MCF 10A (cell line): ENCODE measurements around the gene KCNN1. TPM values are rescaled to one million over a fixed set of nuclear protein-coding genes. Genes with fewer than 3 reads are reported as not detected.

Experiments used
- BruUV-seq: library from RNA; stranded (reverse); fragments of 400-500 nt; replicated peaks from 2 replicates; lab custom pipeline; 2021; lab: Mats Ljungman, UMichigan
- CTCF ChIA-PET: fragments of 300-600 bp; sonication (Branson Sonifier 250); formaldehyde crosslinking; extraction: SDS; loops from one replicate; lab custom pipeline; 2021; ENCODE audit warnings: antibody characterized with exemption, inconsistent platforms; lab: Yijun Ruan, JAX
- POLR2A ChIA-PET: fragments of 300-600, 350-650 bp; sonication (Branson Sonifier 250); formaldehyde crosslinking; extraction: SDS; loops from one replicate; lab custom pipeline; 2020; ENCODE audit warnings: antibody characterized with exemption, inconsistent platforms; lab: Yijun Ruan, JAX
- DNase-seq: peaks from one replicate; pipeline ENCODE4 v3.0.0-alpha.2; 2018; ENCODE audit not compliant: unreplicated experiment
- H3K27ac Mint-ChIP-seq: one replicate; pipeline ENCODE4 v1.8.0; 2022; ENCODE audit warnings: mild to moderate bottlenecking, low read depth, mixed read lengths; ENCODE audit not compliant: unreplicated experiment
- H3K27me3 Mint-ChIP-seq: one replicate; pipeline ENCODE4 v1.8.0; 2022; ENCODE audit warnings: mixed read lengths; ENCODE audit not compliant: insufficient read depth, unreplicated experiment
- H3K36me3 Mint-ChIP-seq: one replicate; pipeline ENCODE4 v1.8.0; 2022; ENCODE audit warnings: mild to moderate bottlenecking, moderate library complexity, mixed read lengths; ENCODE audit not compliant: insufficient read depth, unreplicated experiment
- H3K4me1 Mint-ChIP-seq: one replicate; pipeline ENCODE4 v1.8.0; 2022; ENCODE audit warnings: mixed read lengths; ENCODE audit not compliant: insufficient read depth, unreplicated experiment
- H3K4me3 Mint-ChIP-seq: one replicate; pipeline ENCODE4 v1.8.0; 2022; ENCODE audit warnings: mild to moderate bottlenecking, moderate library complexity, mixed read lengths; ENCODE audit not compliant: unreplicated experiment
- H3K9me3 Mint-ChIP-seq: one replicate; pipeline ENCODE4 v1.8.0; 2022; ENCODE audit warnings: mixed read lengths; ENCODE audit not compliant: unreplicated experiment
- CTCF ChIP-seq: fragments of 200-600 bp; IDR thresholded peaks from one replicate; pipeline ENCODE4 v1.8.0; 2022; ENCODE audit warnings: antibody characterized with exemption, mild to moderate bottlenecking; ENCODE audit not compliant: unreplicated experiment
- intact Hi-C: fragments of 100-400 bp; cut with micrococcal nuclease; formaldehyde crosslinking; loops from 2 replicates; pipeline ENCODE4 v1.14.1; 2022
- total RNA-seq: library from RNA; stranded (reverse); gene quantifications from 2 replicates; pipeline ENCODE4 v1.2.3, GENCODE V29; 2022

Gene KCNN1
- total RNA-seq, 1 experiment from 2014 or later, result not detected

- intact Hi-C loops, result no loop called here
- H3K27me3 Mint-ChIP-seq, result peaks cover 62% of the 10 kb centered on the region
- BruUV-seq, result no TSS peak
- no peaks in the 10 kb centered on the region for H3K9me3 Mint-ChIP-seq
- H3K36me3 Mint-ChIP-seq, result no peaks in the 10 kb centered on the region
- H3K4me3 Mint-ChIP-seq, result no peak overlapping the region
- H3K4me1 Mint-ChIP-seq, result peaks cover under 1% of the 10 kb centered on the region
- H3K27ac Mint-ChIP-seq, result no peak overlapping the region
- TF ChIP-seq CTCF, result no peak
- POLR2A ChIA-PET, result no interaction called here
- DNase-seq, result no peak
- CTCF ChIA-PET, result interaction anchor here (2.3 kb wide), 1 partner anchor 16 kb away, joined by 8 read pairs; no protein-coding TSS in a partner anchor
Observed at GRCh38 chr19:17954401-17954800, 12.5 kb upstream of the KCNN1 start.

DNA sequence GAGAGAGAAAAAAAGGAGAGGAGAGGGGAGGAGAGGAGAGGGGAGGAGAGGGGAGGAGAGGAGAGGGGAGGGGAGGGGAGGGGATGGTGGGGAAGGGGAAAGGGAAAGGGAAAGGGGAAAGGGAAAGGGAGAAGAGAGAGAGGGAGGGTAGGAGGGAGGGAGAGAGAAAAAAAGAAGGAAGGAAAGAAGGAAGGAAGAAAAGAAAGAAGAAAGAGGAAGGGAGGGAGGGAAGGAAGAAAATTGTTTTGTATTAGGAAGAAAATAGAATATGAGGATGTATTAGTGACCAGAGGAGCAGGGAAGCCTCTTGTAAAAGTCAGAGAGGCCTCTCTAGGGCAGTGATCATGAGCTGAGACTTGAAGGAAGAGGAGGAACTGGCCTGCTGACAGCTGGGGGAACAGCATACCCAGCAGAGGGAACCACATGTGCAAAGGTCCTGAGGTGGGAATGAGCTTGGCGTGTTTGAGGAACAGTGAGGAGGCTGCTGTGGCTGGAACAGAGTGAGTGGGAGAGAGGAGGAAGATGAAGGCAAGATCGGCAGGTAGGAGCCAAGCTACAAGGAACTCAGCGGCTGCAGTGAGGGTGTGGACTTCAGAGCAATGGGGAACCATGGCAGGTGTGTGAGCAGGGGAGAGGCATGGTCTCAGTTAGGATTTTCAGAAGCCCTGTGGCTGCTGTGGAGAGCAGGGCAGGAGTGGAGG, 9.6 kb upstream of the KCNN1 start:
- ChIA-PET POLR2A (interaction anchor here (1.2 to 1.3 kb wide), 2 partner anchors 8 to 97 kb away, joined by 3 to 4 read pairs; partner anchors contain the start of gene RPL18A), CTCF (interaction anchor here (0.8 kb wide), 1 partner anchor 14 kb away, joined by 3 read pairs; no protein-coding TSS in a partner anchor)
- Mint-ChIP-seq H3K4me3 (no peak overlapping the region), H3K27me3 (peaks cover 48% of the 10 kb centered on the region), H3K36me3 (no peaks in the 10 kb centered on the region), H3K9me3 (no peaks in the 10 kb centered on the region), H3K27ac (no peak overlapping the region), H3K4me1 (no peaks in the 10 kb centered on the region)
- TF ChIP-seq CTCF, result no peak
- DNase-seq, result no peak
- BruUV-seq, result no TSS peak
- intact Hi-C loops, result no loop called here

GRCh38 chr19:17957885-17958284, 9.0 kb upstream of the KCNN1 start:
- no TSS peak for BruUV-seq
- no peaks in the 10 kb centered on the region for H3K36me3 Mint-ChIP-seq
- POLR2A ChIA-PET, result interaction anchor here (1.2 to 1.3 kb wide), 2 partner anchors 9 to 98 kb away, joined by 3 to 4 read pairs; partner anchors contain the start of gene RPL18A
- H3K4me3 Mint-ChIP-seq, result no peak overlapping the region
- TF ChIP-seq CTCF, result no peak
- CTCF ChIA-PET, result interaction anchor here (0.6 to 0.8 kb wide), 3 partner anchors 10 to 323 kb away, joined by 3 to 5 read pairs (median 3); no protein-coding TSS in a partner anchor
- H3K4me1 Mint-ChIP-seq, result no peaks in the 10 kb centered on the region
- H3K27ac Mint-ChIP-seq, result no peak overlapping the region
- intact Hi-C loops, result no loop called here
- no peaks in the 10 kb centered on the region for H3K9me3 Mint-ChIP-seq
- H3K27me3 Mint-ChIP-seq, result peaks cover 42% of the 10 kb centered on the region
- no peak for DNase-seq

DNA sequence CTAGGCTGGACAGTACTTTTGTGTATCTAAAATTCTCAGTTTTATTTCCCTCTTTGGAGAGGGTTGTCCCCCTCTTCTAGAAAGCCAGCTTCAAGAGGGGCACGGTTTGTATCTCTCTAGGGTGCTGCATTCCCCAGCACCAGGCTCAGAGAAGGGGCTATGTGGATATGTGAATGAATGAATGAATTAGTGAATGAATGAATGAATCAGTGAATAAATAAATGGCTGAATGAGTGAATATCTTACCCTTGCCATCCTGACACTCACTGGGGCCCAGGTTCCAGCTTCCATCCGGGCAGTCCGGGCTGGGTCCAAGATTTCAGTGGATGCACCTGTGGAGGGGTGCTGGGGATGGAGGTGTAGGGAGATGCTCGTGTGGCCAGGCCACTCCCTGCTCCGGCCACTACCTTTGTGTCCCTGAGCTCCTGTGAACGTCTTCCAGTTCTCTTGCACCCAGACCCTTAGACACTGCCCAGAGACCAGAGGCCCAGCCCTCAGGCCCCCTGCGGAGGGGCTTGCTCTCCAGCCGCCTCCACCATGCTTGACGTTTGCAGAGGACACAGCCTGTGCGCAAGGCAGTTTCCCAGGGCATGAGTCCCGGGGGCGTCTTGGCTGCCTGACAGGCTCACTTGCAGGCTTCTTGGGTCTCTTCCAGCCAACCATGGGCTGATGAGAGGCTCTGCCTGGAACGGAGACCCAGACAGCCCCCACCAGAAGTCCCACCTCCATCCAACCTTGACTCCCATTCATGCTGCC, 2.8 kb upstream of the KCNN1 start:
- POLR2A ChIA-PET, result interaction anchor here (1.7 kb wide), 1 partner anchor 11 kb away, joined by 3 read pairs; no protein-coding TSS in a partner anchor
- Mint-ChIP-seq H3K36me3 (no peaks in the 10 kb centered on the region), H3K27me3 (peaks cover 60% of the 10 kb centered on the region), H3K9me3 (no peaks in the 10 kb centered on the region), H3K4me3 (no peak overlapping the region), H3K4me1 (no peaks in the 10 kb centered on the region), H3K27ac (no peak overlapping the region)
- TF ChIP-seq CTCF, result no peak
- DNase-seq, result no peak
- intact Hi-C loops, result no loop called here
- no TSS peak for BruUV-seq
- CTCF ChIA-PET, result interaction anchor here (0.5 to 1.1 kb wide), 2 partner anchors 18 to 54 kb away, joined by 3 read pairs; no protein-coding TSS in a partner anchor
